Measurements from ENCODE around the gene KRT31.
"Not testable (repeated sequence)": the region's sequence is repeated elsewhere in the genome, so short reads cannot be mapped to it uniquely, and the experiment has no call there.

The KRT31 gene

GRCh38 chr17:41396996-41397660 lies at the start of gene KRT31:
Gene KRT31 (minus strand): TSS chr17:41397608. CDS start chr17:41397539, 69 bp downstream.
- DNase-seq (ENCODE audit: low read depth in 2 of 2) = no peak

- DNase-seq (ENCODE audit: low read depth in 2 of 2) = peak; percentile 12 to 31
Observed at GRCh38 chr17:41446806-41447205, 49.4 kb upstream of the KRT31 start.

- no peak for DNase-seq (ENCODE audit: low read depth in 2 of 2)
Observed at GRCh38 chr17:41444640-41445039, 47.2 kb upstream of the KRT31 start.

GRCh38 chr17:41444186-41444585 lies 46.8 kb upstream of the KRT31 start:
- DNase-seq (ENCODE audit: low read depth in 2 of 2) = no peak

GRCh38 chr17:41442739-41443138 lies 45.3 kb upstream of the KRT31 start:
- no peak for DNase-seq (ENCODE audit: low read depth in 2 of 2)

- DNase-seq (ENCODE audit: low read depth in 2 of 2) = no peak
Observed at GRCh38 chr17:41440531-41441033, 43.2 kb upstream of the KRT31 start, which contains the start of gene KRT38. Gene KRT38 (minus strand): TSS chr17:41440983. CDS start chr17:41440921, 62 bp downstream.

GRCh38 chr17:41439375-41439774 lies 42.0 kb upstream of the KRT31 start:
- DNase-seq (ENCODE audit: low read depth in 2 of 2) = no peak

- DNase-seq (ENCODE audit: low read depth in 2 of 2) = no peak
Observed at GRCh38 chr17:41437769-41438168, 40.4 kb upstream of the KRT31 start.

- DNase-seq (ENCODE audit: low read depth in 2 of 2) = no peak
Observed at GRCh38 chr17:41437254-41437653, 39.8 kb upstream of the KRT31 start.

GRCh38 chr17:41434415-41434814 lies 37.0 kb upstream of the KRT31 start:
- no peak for DNase-seq (ENCODE audit: low read depth in 2 of 2)

GRCh38 chr17:41434005-41434404 lies 36.6 kb upstream of the KRT31 start:
- DNase-seq (ENCODE audit: low read depth in 2 of 2) = no peak

- no peak for DNase-seq (ENCODE audit: low read depth in 2 of 2)
Observed at GRCh38 chr17:41433586-41433985, 36.2 kb upstream of the KRT31 start.

GRCh38 chr17:41430376-41430775 lies 33.0 kb upstream of the KRT31 start:
- not testable (repeated sequence) for DNase-seq (ENCODE audit: low read depth in 2 of 2)

- no peak for DNase-seq (ENCODE audit: low read depth in 2 of 2)
Observed at GRCh38 chr17:41429667-41430066, 32.3 kb upstream of the KRT31 start.

GRCh38 chr17:41428591-41429291 lies 31.3 kb upstream of the KRT31 start:
- no peak for DNase-seq (ENCODE audit: low read depth in 2 of 2)

- no peak for DNase-seq (ENCODE audit: low read depth in 2 of 2)
Observed at GRCh38 chr17:41424111-41424635, 26.8 kb upstream of the KRT31 start, which contains the start of gene KRT37. Gene KRT37 (minus strand): TSS chr17:41424585. CDS start chr17:41424523, 62 bp downstream.

GRCh38 chr17:41422586-41422985 lies 25.2 kb upstream of the KRT31 start:
- not testable (repeated sequence) for DNase-seq (ENCODE audit: low read depth in 2 of 2)

GRCh38 chr17:41421617-41422016 lies 24.2 kb upstream of the KRT31 start:
- DNase-seq (ENCODE audit: low read depth in 2 of 2) = no peak

- DNase-seq (ENCODE audit: low read depth in 2 of 2) = no peak
Observed at GRCh38 chr17:41421116-41421515, 23.7 kb upstream of the KRT31 start.

GRCh38 chr17:41420134-41420533 lies 22.7 kb upstream of the KRT31 start:
- DNase-seq (ENCODE audit: low read depth in 2 of 2) = no peak

- DNase-seq (ENCODE audit: low read depth in 2 of 2) = no peak
Observed at GRCh38 chr17:41419716-41420115, 22.3 kb upstream of the KRT31 start.

- DNase-seq (ENCODE audit: low read depth in 2 of 2) = no peak
Observed at GRCh38 chr17:41418116-41418860, 20.9 kb upstream of the KRT31 start.

Data from fibroblast of skin of left biceps (primary cell).